ENCODE measurements around the gene TOGARAM2.

DNA sequence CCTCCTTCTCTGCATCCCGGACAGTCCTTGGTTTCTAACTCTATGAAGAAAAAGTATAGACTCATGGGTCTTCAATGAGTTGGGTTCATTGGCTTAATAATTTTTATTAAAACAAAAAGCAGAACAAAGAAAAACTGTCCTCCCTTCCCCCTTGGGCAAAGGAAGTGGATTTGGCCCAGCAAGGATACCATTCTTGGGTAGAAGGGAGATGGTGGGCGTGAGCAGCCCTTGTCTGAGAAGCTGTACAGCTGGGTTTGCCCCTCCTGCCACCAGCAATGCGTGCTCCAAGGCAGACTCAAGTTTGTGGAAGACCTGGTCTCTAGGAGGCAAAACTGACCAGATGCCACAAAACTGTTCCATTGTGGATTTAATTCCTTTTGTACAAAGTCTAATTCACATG, 80.5 kb downstream of the TOGARAM2 start:
- TF ChIP-seq, protein P1, sequence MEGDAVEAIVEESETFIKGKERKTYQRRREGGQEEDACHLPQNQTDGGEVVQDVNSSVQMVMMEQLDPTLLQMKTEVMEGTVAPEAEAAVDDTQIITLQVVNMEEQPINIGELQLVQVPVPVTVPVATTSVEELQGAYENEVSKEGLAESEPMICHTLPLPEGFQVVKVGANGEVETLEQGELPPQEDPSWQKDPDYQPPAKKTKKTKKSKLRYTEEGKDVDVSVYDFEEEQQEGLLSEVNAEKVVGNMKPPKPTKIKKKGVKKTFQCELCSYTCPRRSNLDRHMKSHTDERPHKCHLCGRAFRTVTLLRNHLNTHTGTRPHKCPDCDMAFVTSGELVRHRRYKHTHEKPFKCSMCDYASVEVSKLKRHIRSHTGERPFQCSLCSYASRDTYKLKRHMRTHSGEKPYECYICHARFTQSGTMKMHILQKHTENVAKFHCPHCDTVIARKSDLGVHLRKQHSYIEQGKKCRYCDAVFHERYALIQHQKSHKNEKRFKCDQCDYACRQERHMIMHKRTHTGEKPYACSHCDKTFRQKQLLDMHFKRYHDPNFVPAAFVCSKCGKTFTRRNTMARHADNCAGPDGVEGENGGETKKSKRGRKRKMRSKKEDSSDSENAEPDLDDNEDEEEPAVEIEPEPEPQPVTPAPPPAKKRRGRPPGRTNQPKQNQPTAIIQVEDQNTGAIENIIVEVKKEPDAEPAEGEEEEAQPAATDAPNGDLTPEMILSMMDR (optimal IDR thresholded peaks at IDR 0.05 in 1 of 3, IDR thresholded peaks at IDR 0.05 in 1 of 3, conservative IDR thresholded peaks at IDR 0.05 in 1 of 3; ENCODE audit: extremely low read depth in 1 of 3, insufficient read depth in 2 of 3, low read length in 3 of 3) = no peak
- no peak for TF ChIP-seq EZH2 (IDR thresholded peaks at IDR 0.05; ENCODE audit: low read length)

All from keratinocyte (primary cell).